GM18505 (cell line): ENCODE results near the gene ABITRAM.
"Not testable (repeated sequence)": the region's sequence is repeated elsewhere in the genome, so short reads cannot be mapped to it uniquely, and the experiment has no call there.

Experiments
- ATAC-seq: cut with Tn5 transposase; IDR thresholded peaks from one replicate; pipeline ENCODE4 v1.9.1; 2021; ENCODE audit not compliant: unreplicated experiment
- POLR2A ChIP-seq: IDR thresholded peaks from 4 replicates; pipeline ENCODE4 v1.6.1; 2011; ENCODE audit warnings: borderline replicate concordance; ENCODE audit not compliant: insufficient read depth, insufficient read length; ENCODE audit errors: extremely low read depth

Gene ABITRAM, protein sequence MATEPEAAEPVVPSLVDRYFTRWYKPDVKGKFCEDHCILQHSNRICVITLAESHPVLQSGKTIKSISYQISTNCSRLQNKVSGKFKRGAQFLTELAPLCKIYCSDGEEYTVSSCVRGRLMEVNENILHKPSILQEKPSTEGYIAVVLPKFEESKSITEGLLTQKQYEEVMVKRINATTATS

DNA sequence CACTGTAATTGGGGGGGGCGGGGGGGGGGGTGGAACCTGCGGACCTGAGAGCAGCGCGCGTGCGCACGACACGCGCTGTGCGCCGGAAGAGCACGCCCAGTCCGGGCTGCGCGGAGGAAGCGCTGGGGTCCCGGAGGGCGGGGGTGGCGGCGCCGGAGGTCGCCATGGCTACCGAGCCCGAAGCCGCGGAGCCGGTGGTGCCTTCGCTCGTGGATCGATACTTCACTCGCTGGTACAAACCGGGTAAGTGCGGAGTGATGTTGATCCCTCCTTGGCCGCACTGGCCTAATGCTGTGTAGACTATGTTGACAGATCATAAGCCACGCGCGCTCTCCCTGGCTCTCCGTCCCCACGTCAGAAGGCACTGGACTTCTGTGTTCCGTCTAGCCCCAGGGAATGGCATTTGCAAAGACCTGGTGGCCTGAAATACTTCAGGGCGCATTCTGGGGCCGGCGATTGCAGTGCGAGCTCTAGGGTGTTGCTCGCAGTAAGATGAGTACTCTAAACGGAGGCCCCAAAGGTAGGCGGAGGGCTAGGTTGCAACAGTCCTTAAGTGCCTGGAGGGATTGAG is at the start of gene ABITRAM:
ABITRAM (plus strand) TSS at position 78 of the 571 bp plus-strand sequence; CDS start at position 165, 87 bp downstream.
- TF ChIP-seq POLR2A, result no peak
- ATAC-seq, result peak; percentile 80

DNA sequence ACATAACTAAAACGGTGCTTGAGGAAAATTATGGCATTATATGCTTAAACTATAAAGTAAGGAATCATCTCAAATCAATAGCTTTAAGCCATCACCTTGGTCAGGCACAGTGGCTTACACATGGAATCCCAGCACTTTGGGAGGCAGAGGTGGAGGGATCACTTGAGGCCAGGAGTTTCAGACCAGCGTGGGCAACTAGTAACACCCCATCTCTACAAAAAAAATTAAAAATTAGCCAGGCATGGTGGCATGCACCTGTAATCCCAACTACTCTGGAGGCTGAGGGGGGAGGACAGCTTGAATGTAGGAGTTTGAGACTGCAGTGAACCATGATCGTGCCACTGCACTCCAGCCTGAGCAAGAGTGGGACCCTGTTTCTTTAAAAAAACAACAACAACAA is 49.5 kb upstream of the ABITRAM start:
- no peak for TF ChIP-seq POLR2A
- no peak for ATAC-seq

DNA sequence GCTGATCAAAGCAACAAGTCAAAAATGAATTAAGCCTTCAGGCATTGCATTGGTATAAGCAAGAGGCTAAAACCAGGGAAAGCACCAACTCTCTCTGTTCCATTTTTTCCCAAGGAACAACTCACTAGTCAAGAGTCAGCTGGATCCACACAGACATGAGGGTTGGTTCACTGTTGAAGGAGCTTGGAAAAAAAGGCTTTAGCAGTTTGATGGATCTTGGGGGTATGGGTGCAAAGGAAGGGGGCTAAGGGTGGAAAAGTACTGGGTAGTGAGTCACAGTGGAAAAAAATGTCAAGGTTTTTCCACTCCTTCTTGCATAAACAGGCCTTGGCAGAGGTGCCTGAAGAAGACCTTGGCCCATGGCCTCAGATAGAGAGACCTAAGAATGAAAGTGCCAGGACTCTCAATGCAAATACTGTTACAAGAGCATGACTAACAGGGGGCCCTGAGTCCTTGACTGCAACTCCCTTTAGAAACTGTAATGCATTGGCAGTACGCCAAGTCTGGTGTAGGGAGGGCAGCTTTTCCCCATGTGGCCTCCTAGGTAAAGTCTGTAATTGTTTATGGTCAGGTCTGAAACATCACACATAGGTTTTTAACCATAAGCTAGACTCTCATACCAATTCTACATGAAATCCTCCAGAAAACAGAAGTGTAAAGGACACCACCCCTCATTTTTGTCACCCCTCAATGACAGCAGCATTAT is 48.4 kb upstream of the ABITRAM start:
- ATAC-seq, result peak; percentile 98
- no peak for TF ChIP-seq POLR2A

DNA sequence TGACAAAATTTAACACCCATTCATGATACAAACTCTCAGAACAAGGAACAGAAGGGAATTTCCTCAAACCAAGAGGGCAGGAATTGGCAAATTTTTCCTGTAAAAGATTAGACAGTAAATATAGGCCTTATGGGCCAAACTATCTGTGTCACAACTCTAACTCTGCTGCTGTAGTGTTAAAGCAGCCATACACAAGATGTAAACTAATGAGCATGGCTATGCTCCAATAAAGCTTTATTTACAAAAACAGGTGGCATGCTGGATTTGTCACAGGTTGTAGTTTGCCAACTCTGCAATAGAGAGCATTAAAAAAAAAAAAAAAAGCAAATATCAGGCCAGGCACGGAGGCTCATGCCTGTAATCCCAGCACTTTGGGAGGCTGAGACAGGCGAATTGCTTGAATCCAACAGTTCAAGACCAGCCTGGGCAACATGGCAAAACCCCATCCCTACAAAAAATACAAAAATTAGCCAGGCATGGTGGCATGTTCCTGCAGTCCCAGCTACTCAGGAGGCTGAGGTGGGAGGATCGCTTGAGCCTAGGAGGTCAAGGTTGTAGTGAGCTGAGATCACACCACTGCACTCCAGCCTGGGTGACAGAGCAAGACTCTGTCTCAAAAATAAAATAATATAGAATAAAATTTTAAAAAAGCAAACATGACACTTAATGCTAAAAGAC is 47.5 kb upstream of the ABITRAM start:
- ATAC-seq, result not testable (repeated sequence)

DNA sequence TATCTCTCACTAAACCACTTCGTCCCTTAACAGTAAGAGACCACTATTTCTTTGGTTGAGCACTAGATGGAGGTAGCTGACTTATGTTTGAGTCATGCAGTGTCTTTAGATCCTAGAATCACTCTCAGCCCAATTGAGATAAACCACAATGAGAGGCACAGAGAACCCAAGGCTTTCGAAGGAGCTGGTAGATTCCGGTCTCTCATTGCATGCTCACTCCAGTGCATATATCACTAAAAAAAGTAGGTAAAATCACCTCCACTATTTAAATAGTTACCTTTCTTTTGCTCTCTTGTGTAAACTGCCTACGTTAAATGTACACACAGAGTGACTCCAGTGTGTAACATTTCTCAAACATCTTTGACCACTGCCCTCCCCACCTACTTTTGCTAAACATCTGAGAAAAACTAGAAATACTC is 44.5 kb upstream of the ABITRAM start:
- no peak for ATAC-seq
- TF ChIP-seq POLR2A, result no peak

DNA sequence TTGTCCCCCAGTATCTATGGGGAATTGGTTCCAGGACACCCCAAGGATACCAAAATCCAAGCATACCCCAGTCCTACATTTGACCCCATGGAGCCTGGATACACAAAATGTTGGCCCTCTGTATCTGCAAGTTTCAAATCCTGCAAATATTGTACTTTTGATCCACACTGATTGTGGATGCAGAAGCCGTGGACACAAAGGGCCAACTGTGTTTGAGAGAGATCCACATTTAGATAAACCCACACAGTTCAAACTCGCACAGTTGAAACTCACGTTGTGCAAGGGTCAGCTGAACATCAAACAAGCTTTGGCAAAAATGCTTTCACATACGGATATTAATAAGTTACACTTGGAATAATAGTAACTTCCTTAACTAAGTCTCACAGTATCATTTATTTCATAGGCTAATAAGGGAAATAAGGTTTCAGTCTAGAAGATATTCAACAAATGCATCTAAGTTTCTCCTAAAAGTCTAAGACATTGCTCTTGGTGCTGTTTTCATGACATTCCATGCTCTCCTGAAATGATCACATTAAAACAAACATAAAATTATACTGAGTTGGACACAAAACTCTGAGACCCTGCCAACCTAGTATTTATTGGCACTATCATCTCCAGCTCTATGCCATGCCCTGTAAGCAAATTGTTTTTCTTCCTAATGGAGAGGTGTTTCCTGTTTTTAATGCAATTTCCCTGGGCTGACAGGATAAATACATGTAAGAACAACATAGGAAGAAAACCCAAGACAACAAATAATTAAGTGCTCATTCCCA is 39.8 kb upstream of the ABITRAM start:
- TF ChIP-seq POLR2A, result no peak
- ATAC-seq, result no peak

DNA sequence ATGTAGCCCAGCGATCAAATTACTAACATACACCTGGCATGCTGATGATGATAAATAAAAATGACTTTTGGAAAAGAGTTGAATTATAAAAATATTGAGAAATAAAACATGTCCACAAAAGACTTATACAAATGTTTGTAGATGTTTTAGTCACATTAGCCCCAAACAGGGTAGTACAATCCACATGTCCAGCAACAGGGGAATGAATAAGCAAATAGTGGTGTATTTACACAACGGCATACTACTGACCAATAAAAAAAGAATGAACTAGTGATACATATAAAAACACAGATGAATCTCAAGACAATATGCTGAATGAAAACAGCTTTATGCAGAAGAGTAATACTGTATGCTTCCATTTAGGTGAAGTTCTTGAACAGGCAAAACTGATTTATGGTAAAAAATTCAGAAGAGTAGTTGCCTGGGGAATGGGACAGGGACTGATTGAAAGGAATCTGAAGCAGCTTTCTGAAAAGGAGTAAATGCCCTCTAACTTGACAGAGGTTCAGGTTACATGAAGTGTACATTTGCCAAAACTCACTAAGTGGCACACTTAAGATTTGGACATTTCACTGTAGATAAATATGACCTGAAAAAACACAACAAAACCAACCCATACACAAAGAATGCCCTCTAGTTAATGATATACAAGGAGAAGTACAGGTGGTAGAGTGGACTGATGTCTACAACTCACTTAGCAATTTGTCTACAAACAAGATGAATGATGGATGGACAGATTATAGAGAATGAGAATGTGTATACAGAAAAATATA is 36.7 kb upstream of the ABITRAM start:
- no peak for ATAC-seq

DNA sequence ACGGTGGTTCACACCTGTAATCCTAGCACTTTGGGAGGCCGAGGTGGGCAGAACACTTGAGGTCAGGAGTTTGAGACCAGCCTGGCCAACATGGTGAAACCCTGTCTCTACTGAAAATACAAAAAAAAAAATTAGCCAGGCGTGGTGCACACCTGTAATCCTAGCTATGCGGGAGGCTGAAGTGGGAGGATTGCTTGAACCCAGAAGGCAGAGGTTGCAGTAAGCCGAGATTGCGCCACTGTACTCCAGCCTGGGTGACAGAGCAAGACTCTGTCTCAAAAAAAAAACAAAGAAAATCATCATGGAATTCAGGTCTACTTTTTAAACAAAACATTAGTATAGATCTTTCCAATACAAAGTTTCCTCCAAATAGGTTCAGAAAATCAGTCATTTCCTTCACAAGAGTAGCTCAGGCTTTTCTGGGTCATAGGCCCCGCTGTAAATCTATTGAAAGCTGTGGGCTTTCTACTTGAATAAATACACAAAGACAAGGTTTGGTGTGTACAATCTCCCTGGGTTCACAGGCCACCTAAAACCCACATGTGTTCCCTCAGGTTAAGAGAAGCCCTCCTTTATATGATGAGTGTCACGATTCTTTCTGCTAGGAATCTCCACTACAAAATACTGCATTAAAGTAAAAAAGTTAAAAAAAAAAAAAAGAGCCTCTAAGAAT is 35.0 kb upstream of the ABITRAM start:
- ATAC-seq, result not testable (repeated sequence)

More for the DNA sequence above, 36.7 kb upstream of the ABITRAM start:
- no peak for TF ChIP-seq POLR2A

DNA sequence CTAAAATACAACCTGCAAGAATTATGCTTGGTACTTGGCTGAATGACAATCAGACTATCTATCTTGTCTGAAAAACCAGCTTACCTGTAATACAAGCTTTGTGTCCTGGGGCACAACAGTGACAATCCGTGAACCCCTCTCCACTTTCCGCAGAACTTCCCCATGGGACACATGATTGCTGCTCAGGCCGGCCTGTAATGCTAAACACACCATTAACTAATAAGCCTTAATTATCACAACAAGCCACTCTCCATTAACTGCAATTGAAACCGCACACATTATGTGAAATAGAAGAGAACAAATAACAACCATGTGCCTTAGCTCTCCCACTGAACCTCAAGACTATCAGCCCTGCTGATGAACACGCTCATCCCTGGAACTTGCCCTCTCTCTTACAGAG is 34.0 kb upstream of the ABITRAM start:
- TF ChIP-seq POLR2A, result no peak
- no peak for ATAC-seq

DNA sequence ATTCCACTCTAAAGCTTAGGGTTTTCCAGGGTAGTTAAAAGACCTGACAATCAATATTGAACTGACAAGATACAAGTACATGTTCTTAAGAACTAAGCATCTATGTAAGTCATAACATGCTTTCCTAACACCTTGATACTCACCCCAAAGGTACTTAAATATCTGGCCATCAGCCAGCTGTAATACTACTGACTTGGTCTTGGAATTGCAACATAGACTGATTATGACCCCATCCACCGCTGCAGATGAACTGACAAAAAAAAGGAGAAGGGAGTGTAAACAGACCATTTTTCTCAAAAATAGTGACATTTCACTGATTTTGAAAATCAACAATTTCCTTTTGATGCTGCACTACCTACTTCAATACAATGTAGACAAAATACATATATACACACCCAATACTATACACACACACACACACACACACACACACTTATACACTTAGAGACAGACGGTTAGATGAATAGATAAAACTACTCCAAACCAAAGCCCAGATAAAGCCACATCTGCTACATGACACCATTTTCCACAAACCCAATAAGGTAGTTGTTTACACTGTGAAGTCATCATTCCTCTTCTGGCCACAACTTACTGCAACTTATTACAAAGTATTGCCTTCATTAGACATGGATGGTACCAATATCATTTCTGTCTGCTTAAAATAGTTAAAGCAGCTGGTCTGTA is 30.6 kb upstream of the ABITRAM start:
- no peak for ATAC-seq
- TF ChIP-seq POLR2A, result no peak

DNA sequence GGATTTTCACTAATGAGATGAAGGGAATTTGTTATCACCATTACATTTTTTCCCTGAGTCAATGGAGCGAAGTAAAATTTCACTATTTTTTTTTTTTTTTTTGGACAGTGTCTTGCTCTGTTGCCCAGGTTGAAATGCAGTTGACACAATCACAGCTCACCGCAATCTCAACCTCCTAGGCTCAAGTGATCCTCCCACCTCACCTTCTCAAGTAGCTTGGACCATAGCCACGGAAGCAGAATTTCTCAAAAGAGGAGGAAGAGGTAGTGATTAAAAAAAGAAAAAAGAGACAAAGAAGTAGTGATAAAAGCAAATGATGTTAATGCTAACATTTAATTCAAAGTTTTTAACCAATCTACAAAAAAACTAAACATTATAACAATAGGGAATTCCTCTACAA is 30.0 kb upstream of the ABITRAM start:
- no peak for ATAC-seq
- no peak for TF ChIP-seq POLR2A

DNA sequence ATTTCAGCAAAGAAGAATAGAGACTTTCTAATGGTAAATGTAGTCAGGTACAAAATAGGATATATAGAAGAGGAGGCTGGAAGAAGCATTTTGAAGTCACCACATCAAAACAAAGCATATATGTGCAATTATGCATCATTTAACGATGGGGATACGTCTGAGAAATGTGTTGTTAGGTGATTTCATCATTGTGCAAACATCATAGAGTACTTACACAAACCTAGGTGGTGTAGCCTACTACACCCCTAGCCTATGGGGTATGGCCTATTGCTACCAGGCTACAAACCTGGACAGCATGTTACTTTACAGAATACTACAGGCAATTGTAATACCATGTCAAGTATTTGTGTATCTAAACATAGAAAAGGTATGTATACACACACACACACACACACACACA is 28.7 kb upstream of the ABITRAM start:
- no peak for ATAC-seq
- no peak for TF ChIP-seq POLR2A
